Hepatocyte (in vitro differentiated cells): ENCODE data around the gene CSF1R. TPM values are rescaled to one million over a fixed set of nuclear protein-coding genes. Genes with fewer than 3 reads are reported as not detected.

Experiments used
- DNase-seq: peaks from one replicate; pipeline ENCODE4 v3.0.0-alpha.2; 2016; ENCODE audit warnings: low spot score
- H2AFZ ChIP-seq: fragments of 200-600 bp; sonication (generic); 2 replicates; pipeline ENCODE4 v1.6.0; 2016; ENCODE audit warnings: antibody characterized with exemption, mild to moderate bottlenecking
- H3K27ac ChIP-seq: fragments of 200-600 bp; sonication (generic); 2 replicates; pipeline ENCODE4 v1.5.1; 2016; ENCODE audit warnings: mild to moderate bottlenecking
- H3K27me3 ChIP-seq: fragments of 200-600 bp; sonication (generic); 2 replicates; pipeline ENCODE4 v1.6.1; 2016
- H3K36me3 ChIP-seq: fragments of 200-600 bp; sonication (generic); replicated peaks from 2 replicates; pipeline ENCODE4 v1.5.1; 2016; ENCODE audit warnings: low read depth; ENCODE audit not compliant: insufficient read depth
- H3K4me1 ChIP-seq: fragments of 200-600 bp; sonication (generic); 2 replicates; pipeline ENCODE4 v1.5.1; 2016; ENCODE audit warnings: mild to moderate bottlenecking, moderate library complexity; ENCODE audit not compliant: insufficient read depth
- H3K4me2 ChIP-seq: fragments of 200-600 bp; sonication (generic); 2 replicates; pipeline ENCODE4 v1.6.0; 2016
- H3K4me3 ChIP-seq: fragments of 200-600 bp; sonication (generic); 2 replicates; pipeline ENCODE4 v1.5.1; 2016; ENCODE audit warnings: mild to moderate bottlenecking
- H3K79me2 ChIP-seq: fragments of 200-600 bp; sonication (generic); 2 replicates; pipeline ENCODE4 v1.6.0; 2017; ENCODE audit warnings: mild to moderate bottlenecking
- H3K9me2 ChIP-seq: fragments of 200-600 bp; sonication (generic); replicated peaks from 2 replicates; pipeline ENCODE4 v1.6.0; 2017; ENCODE audit warnings: mild to moderate bottlenecking; ENCODE audit not compliant: insufficient read depth
- H3K9me3 ChIP-seq: fragments of 200-600 bp; sonication (generic); 2 replicates; pipeline ENCODE4 v1.5.1; 2016; ENCODE audit warnings: low read depth, mild to moderate bottlenecking
- H4K20me1 ChIP-seq: fragments of 200-600 bp; sonication (generic); 2 replicates; pipeline ENCODE4 v1.6.0; 2016; ENCODE audit warnings: mild to moderate bottlenecking; ENCODE audit not compliant: insufficient read depth, poor library complexity, severe bottlenecking
- EZH2 ChIP-seq: fragments of 200-600 bp; sonication (generic); IDR thresholded peaks from 2 replicates; pipeline ENCODE4 v1.6.1; 2016; ENCODE audit warnings: antibody characterized with exemption, mild to moderate bottlenecking, borderline replicate concordance
- EZH2phosphoT487 ChIP-seq: fragments of 200-600 bp; sonication (generic); IDR thresholded peaks from one replicate; pipeline ENCODE4 v1.6.1; 2018; ENCODE audit warnings: antibody characterized with exemption, mild to moderate bottlenecking, low read depth, moderate library complexity; ENCODE audit not compliant: unreplicated experiment, severe bottlenecking
- WGBS: methylation state at CpG from one replicate; pipeline ENCODE4 v1.1.6; 2016; ENCODE audit warnings: low lambda C conversion rate; ENCODE audit errors: missing lambda C conversion rate; 5-methylcytosine and 5-hydroxymethylcytosine counted together
- polyA plus RNA-seq: library from polyadenylated mRNA; unstranded; fragments of >200 nt; fragmentation: Nextera tagmentation; extraction: Ambion mirVana; gene quantifications from 2 replicates; pipeline ENCODE4 v1.2.1, GENCODE V29; 2016
- total RNA-seq: library from RNA; depleted of rRNA; stranded (reverse); fragments of >200 nt; gene quantifications from 2 replicates; pipeline ENCODE4 v1.2.3, GENCODE V29; 2014
- TF ChIP-seq, protein P1 (sequence below): fragments of 200-600 bp; sonication (generic); IDR thresholded peaks from 2 replicates; pipeline ENCODE4 v1.5.1; 2016; ENCODE audit warnings: antibody characterized with exemption, mild to moderate bottlenecking; ENCODE audit not compliant: poor library complexity

Gene CSF1R
- total RNA-seq (4.5 and 4.7 TPM in 2 replicates), polyA plus RNA-seq (3.6 and 5.1 TPM in 2 replicates)

DNA sequence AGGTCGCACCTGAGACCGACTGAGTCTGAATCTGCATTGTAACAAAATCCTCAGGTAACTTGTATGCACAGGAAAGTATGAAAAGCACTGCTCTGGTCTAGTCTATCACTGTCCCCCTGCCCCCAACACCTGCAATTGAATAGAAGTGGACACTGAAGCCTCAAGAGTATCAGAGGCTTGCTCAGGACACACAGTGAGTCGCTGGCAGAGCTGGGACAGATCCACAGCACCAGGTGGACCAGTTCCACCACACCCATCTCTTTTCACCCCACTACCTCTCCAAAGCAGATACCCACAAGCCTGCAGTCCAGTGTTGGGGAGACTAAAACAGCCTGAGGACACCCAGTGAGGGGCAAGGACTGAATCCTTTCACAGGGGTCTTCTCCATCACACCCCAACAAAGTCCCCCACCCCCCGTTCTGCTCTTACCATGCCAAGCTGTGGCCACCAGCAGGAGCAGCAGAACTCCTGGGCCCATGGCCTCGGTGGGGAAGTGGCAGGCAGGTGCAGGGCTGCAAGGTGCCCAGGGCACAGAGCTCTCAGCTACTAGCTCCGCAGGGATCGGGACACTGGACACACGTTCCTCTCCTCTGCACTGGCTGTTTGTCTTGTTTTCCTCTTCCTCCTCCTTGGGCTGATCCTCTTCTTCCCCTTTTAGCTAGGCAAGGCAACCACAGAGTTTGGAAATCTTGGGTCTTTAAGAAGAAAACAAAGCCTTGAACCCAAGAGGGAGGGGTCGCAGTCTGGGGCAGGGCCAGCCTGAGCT, at the start of gene CSF1R:
Gene CSF1R, minus strand, starts transcription at position 605 of the 766 bp plus-strand sequence. Its CDS starts 127 bp downstream, at position 478.
- H3K4me3 ChIP-seq, result no peak within 1 kb of the TSS

DNA sequence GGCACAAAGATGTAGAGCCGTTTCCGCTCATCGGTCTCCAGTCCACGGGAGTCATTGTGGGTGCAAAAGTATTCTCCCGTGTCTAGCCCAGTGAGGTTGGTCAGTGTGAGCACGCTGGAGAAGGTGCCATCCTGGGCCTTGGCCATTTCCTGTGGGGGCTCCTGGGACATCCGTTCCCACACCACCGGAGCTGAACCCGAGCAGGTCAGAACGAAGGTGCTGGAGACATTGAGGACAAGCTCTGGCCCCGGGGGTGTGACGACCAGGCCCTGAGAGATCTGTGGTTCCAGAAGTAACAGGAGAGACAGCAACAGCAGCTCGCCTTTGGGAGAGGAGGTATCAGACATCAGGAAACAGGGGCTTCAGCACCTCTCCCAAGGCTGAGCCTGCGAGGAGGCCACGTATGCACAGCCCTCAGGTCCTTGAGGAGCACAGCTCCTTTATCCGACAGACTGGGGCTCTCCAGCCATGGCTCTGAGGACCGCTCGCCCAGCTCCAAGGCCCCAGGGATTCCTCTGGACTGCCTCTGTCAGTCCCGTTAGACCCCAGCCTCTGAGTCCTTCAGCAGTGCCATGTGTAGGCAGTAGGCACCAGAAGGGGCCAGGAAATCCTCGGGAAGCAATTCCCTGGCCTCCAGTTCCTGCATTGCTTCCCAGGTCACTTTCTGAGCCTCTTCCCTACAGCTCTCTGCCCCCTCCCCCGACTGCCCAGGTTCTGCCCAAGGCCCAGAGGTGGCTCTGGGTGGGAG, 49.4 kb upstream of the CSF1R start:
- TF ChIP-seq EZH2 (no peak), EZH2phosphoT487 (no peak)
- TF ChIP-seq, protein P1, sequence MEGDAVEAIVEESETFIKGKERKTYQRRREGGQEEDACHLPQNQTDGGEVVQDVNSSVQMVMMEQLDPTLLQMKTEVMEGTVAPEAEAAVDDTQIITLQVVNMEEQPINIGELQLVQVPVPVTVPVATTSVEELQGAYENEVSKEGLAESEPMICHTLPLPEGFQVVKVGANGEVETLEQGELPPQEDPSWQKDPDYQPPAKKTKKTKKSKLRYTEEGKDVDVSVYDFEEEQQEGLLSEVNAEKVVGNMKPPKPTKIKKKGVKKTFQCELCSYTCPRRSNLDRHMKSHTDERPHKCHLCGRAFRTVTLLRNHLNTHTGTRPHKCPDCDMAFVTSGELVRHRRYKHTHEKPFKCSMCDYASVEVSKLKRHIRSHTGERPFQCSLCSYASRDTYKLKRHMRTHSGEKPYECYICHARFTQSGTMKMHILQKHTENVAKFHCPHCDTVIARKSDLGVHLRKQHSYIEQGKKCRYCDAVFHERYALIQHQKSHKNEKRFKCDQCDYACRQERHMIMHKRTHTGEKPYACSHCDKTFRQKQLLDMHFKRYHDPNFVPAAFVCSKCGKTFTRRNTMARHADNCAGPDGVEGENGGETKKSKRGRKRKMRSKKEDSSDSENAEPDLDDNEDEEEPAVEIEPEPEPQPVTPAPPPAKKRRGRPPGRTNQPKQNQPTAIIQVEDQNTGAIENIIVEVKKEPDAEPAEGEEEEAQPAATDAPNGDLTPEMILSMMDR, result no peak
- no peak overlapping the region for H3K4me2 ChIP-seq
- no peaks in the 10 kb centered on the region for H3K9me2 ChIP-seq
- no peak overlapping the region for H3K4me3 ChIP-seq
- no peaks in the 10 kb centered on the region for H3K9me3 ChIP-seq
- H4K20me1 ChIP-seq, result no peaks in the 10 kb centered on the region
- no peak overlapping the region for H2AFZ ChIP-seq
- no peaks in the 10 kb centered on the region for H3K27me3 ChIP-seq
- H3K27ac ChIP-seq, result no peak overlapping the region
- H3K79me2 ChIP-seq, result peaks cover 20% of the 10 kb centered on the region
- H3K36me3 ChIP-seq, result no peaks in the 10 kb centered on the region
- peaks cover 41% of the 10 kb centered on the region for H3K4me1 ChIP-seq
- 91% methylated on average over 21 of the region's 21 CpGs for whole genome bisulfite sequencing
- no peak for DNase-seq

More for the DNA sequence above, at the start of gene CSF1R:
- DNase-seq, result no peak
- WGBS, result 95% methylated on average over 9 of the region's 9 CpGs
- Histone ChIP-seq H3K9me3 (no peaks in the 10 kb centered on the region), H3K36me3 (no peaks in the 10 kb centered on the region), H3K27ac (no peak within 1 kb of the TSS), H3K9me2 (no peaks in the 10 kb centered on the region), H3K4me2 (no peak within 1 kb of the TSS), H3K27me3 (no peaks in the 10 kb centered on the region), H3K4me1 (peaks cover 5% of the 10 kb centered on the region), H4K20me1 (no peaks in the 10 kb centered on the region), H3K79me2 (no peaks in the 10 kb centered on the region), H2AFZ (no peak within 1 kb of the TSS)
- no peak for TF ChIP-seq EZH2

DNA sequence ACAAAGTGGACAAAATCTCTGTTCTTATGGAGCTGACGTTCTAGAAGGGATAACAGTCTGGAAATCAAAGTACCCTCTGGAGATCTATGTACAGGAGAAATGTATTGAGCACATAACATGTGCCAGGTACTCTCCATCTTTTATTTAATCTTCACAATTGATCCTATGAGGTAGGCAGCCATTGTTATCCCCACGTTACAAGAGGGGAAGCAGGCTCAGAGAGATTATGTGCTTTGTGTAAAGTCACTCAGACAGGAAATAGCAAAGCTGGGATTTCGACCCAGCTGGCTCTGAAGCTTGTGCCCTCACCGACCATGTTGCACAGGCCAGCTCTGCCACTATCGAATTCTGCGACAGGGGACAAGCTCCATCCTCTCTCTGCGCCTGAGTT, 47.8 kb upstream of the CSF1R start:
- peaks cover 8% of the 10 kb centered on the region for H3K79me2 ChIP-seq
- H3K4me3 ChIP-seq, result no peak overlapping the region
- peaks cover 32% of the 10 kb centered on the region for H3K4me1 ChIP-seq
- H3K27me3 ChIP-seq, result no peaks in the 10 kb centered on the region
- 73% methylated on average over 7 of the region's 7 CpGs for WGBS
- TF ChIP-seq EZH2 (no peak), EZH2phosphoT487 (no peak)
- TF ChIP-seq, protein P1, result no peak
- no peak overlapping the region for H3K4me2 ChIP-seq
- H4K20me1 ChIP-seq, result no peaks in the 10 kb centered on the region
- H3K9me3 ChIP-seq, result no peaks in the 10 kb centered on the region
- DNase-seq, result no peak
- H3K36me3 ChIP-seq, result no peaks in the 10 kb centered on the region
- H3K27ac ChIP-seq, result no peak overlapping the region
- no peaks in the 10 kb centered on the region for H3K9me2 ChIP-seq
- H2AFZ ChIP-seq, result no peak overlapping the region

DNA sequence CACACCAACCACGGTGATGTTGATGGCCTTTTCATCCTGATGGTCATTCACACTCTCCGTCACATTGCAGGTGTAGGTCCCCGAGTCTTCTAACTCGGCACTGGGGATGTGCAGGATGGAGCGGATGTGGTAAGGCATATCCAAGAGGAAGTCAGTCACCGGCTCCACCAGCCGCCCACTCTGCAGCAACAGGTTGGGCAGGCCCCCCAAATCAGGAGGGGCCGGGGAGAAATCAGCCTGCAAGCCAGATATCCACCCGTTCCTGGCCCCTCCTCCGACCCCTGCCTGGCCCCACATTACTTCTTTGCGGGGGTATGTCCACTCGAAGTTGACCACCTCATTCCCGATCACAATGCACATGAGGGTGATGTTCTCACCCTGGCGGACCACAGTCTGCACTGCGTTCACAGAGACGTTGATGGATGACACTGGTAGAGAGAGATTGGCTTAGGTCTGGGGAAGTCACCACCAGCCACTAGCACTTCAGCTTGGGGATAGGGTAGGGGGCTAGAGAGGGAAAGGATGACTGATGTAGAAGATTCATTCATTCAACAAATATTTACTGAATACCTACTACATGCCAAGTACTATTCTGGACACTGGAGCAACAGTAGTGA, 47.3 kb upstream of the CSF1R start:
- TF ChIP-seq, protein P1, result no peak
- TF ChIP-seq EZH2 (no peak), EZH2phosphoT487 (no peak)
- Histone ChIP-seq H3K79me2 (peaks cover 8% of the 10 kb centered on the region), H3K9me3 (no peaks in the 10 kb centered on the region), H3K9me2 (no peaks in the 10 kb centered on the region), H4K20me1 (no peaks in the 10 kb centered on the region), H3K4me2 (no peak overlapping the region), H3K36me3 (no peaks in the 10 kb centered on the region), H3K27me3 (no peaks in the 10 kb centered on the region), H3K4me3 (no peak overlapping the region), H3K4me1 (peaks cover 26% of the 10 kb centered on the region), H2AFZ (no peak overlapping the region), H3K27ac (no peak overlapping the region)
- no peak for DNase-seq
- 87% methylated on average over 16 of the region's 16 CpGs for WGBS
